HEK293T (cell line): ENCODE data around the gene NAT9.
A peak's percentile ranks its signal among the peaks of the same experiment; 100 is the strongest.

Experiments used
- CTCF ChIA-PET: fragments of 350-600 bp; formaldehyde crosslinking; extraction: SDS; loops from one replicate; lab custom pipeline; 2021; ENCODE audit warnings: antibody characterized with exemption, inconsistent platforms; lab: Yijun Ruan, JAX
- POLR2A ChIA-PET: fragments of 350-600 bp; formaldehyde crosslinking; extraction: SDS; loops from one replicate; lab custom pipeline; 2020; ENCODE audit warnings: antibody characterized with exemption, inconsistent platforms; lab: Yijun Ruan, JAX
- DNase-seq: peaks from one replicate; pipeline ENCODE4 v3.0.0; 2012; ENCODE audit warnings: mixed read lengths; ENCODE audit errors: extremely low spot score
- ARNT ChIP-seq: fragments of 450-650 bp; IDR thresholded peaks from 2 replicates; pipeline ENCODE4 v1.6.1; 2017; ENCODE audit warnings: mild to moderate bottlenecking
- BHLHE40 ChIP-seq: fragments of 450-650 bp; IDR thresholded peaks from 2 replicates; pipeline ENCODE4 v1.6.1; 2016; ENCODE audit warnings: mild to moderate bottlenecking, moderate library complexity, borderline replicate concordance
- CTBP1 ChIP-seq: fragments of 450-650 bp; IDR thresholded peaks from 2 replicates; pipeline ENCODE4 v1.6.1; 2016; ENCODE audit warnings: borderline replicate concordance
- ELF4 ChIP-seq: fragments of 450-650 bp; IDR thresholded peaks from 2 replicates; pipeline ENCODE4 v1.6.1; 2017; ENCODE audit warnings: antibody characterized with exemption
- FOXA1 ChIP-seq: fragments of 450-650 bp; IDR thresholded peaks from 2 replicates; pipeline ENCODE4 v1.6.1; 2016; ENCODE audit warnings: mild to moderate bottlenecking
- FOXK2 ChIP-seq: fragments of 450-650 bp; IDR thresholded peaks from 2 replicates; pipeline ENCODE4 v1.6.1; 2016; ENCODE audit warnings: mild to moderate bottlenecking
- FOXM1 ChIP-seq: fragments of 450-650 bp; IDR thresholded peaks from 2 replicates; pipeline ENCODE4 v1.6.1; 2017; ENCODE audit warnings: mild to moderate bottlenecking, borderline replicate concordance
- HDGF ChIP-seq: fragments of 450-650 bp; IDR thresholded peaks from 2 replicates; pipeline ENCODE4 v1.6.1; 2017; ENCODE audit warnings: antibody characterized with exemption, borderline replicate concordance
- L3MBTL2 ChIP-seq: fragments of 450-650 bp; conservative IDR thresholded peaks from 2 replicates; pipeline ENCODE4 v1.6.1; 2016; ENCODE audit warnings: mild to moderate bottlenecking
- LEF1 ChIP-seq: fragments of 450-650 bp; IDR thresholded peaks from 2 replicates; pipeline ENCODE4 v1.6.1; 2017; ENCODE audit warnings: mild to moderate bottlenecking, borderline replicate concordance
- NFRKB ChIP-seq: fragments of 450-650 bp; IDR thresholded peaks from 2 replicates; pipeline ENCODE4 v1.6.1; 2016; ENCODE audit warnings: mild to moderate bottlenecking, moderate library complexity
- SP1 ChIP-seq: fragments of 450-650 bp; IDR thresholded peaks from 2 replicates; pipeline ENCODE4 v1.6.1; 2017
- SUZ12 ChIP-seq: fragments of 450-650 bp; IDR thresholded peaks from 2 replicates; pipeline ENCODE4 v1.6.1; 2016; ENCODE audit warnings: mild to moderate bottlenecking
- TARDBP ChIP-seq: fragments of 450-650 bp; IDR thresholded peaks from 2 replicates; pipeline ENCODE4 v1.6.1; 2016
- ZNF384 ChIP-seq: fragments of 450-650 bp; IDR thresholded peaks from 2 replicates; pipeline ENCODE4 v1.6.1; 2016
- TF ChIP-seq, protein P1 (sequence below): fragments of 450-650 bp; IDR thresholded peaks from 2 replicates; pipeline ENCODE4 v1.6.1; 2016

The NAT9 gene

DNA sequence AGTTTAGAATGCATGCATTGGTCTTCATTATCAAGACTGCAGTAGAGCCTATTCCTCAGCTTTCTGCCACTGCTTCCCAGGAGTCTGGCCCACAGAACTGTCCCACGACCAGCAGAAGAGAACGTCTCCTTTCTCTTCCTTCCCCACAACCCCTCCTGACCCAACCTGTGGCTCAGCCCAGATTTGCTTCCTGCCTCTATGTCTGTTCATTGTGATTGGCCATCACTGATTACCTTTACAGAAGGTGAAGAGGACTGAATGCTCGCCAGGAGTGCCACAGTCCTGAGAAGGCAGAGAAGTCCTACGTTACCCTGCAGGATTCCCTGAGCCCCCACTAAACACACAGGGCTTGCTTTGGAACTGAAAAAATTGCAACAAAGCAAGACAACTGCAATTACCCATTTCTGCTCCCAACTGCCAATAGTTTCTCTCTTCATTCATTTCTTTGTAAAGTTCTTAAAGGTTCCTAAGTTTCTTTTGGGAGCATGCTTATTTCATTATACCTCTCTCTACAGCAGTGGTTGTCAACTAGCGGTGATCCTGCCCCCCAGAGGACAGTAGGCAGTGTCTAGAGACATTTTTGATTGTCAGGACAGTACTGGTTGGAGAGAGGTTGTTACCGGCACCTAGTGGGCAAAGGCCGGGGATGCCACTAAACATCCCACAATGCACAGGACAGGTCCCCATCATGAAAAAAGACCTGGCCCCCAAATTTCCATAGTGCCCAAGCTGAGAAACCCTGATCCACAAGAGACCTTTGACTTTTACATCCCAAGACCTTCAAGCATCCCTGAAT lies 4.5 kb upstream of the NAT9 start:
- ChIA-PET CTCF (no interaction called here), POLR2A (no interaction called here)
- TF ChIP-seq, protein P1, sequence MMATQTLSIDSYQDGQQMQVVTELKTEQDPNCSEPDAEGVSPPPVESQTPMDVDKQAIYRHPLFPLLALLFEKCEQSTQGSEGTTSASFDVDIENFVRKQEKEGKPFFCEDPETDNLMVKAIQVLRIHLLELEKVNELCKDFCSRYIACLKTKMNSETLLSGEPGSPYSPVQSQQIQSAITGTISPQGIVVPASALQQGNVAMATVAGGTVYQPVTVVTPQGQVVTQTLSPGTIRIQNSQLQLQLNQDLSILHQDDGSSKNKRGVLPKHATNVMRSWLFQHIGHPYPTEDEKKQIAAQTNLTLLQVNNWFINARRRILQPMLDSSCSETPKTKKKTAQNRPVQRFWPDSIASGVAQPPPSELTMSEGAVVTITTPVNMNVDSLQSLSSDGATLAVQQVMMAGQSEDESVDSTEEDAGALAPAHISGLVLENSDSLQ: no peak
- TF ChIP-seq SP1 (no peak), HDGF (no peak), SUZ12 (no peak), NFRKB (no peak), TARDBP (no peak), LEF1 (no peak), BHLHE40 (no peak), FOXM1 (no peak), ZNF384 (no peak), ARNT (no peak), ELF4 (no peak), FOXK2 (no peak), L3MBTL2 (no peak), FOXA1 (no peak)
- peak; percentile 62 for DNase-seq

DNA sequence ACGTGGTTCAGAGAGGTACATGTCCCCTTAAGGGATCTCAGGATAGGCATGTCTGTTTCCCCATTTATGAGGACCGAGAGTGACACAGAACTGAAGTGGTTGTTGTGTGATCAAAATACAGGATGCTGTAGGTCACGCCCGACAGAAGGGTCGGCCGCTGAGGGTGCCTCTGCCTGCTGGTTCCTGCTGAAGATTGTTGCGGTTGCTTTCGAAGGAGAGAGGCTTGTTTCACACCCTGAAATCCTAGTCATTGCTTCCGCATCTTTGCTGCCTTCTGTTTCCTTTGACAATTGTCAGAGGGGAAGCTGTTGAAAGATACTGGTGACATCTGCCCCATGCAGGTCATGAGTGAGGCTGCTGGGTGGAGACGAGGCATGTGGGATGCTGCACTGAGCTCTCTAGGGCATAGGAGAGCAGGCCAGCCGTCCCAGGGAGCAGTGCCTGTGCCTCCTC lies 3.8 kb upstream of the NAT9 start:
- DNase-seq: no peak
- ChIA-PET CTCF (interaction anchor here (1.1 kb wide), 1 partner anchor 9 kb away, joined by 3 read pairs; no protein-coding TSS in a partner anchor), POLR2A (interaction anchor here (0.9 to 1.5 kb wide), 2 partner anchors 30 to 93 kb away, joined by 5 to 6 read pairs; partner anchors contain the start of gene FDXR)
- TF ChIP-seq NFRKB: no peak
- TF ChIP-seq FOXM1: no peak
- no peak for TF ChIP-seq LEF1
- no peak for TF ChIP-seq SUZ12
- no peak for TF ChIP-seq CTBP1
- TF ChIP-seq ELF4: no peak
- TF ChIP-seq FOXK2: no peak
- TF ChIP-seq, protein P1: no peak
- TF ChIP-seq TARDBP: no peak

DNA sequence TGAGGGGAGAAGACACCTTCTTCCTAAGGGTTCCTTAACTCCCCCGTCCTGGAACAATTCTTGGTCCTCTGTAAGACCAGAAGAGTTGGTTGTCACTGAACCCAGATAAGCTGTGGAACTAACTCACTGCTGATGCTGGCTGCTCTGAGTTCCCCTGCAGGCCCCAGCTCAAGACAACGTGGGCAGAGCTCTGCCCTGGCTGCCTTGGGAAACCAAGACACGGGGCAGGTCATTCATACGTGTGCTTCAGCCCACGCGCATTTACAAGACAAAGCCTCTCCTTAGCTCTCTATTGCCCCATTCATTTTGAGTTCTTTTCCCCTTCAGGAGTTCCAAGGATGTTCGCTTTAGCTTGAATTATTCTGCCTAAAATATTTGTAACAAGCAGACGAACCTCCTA lies 3.4 kb upstream of the NAT9 start:
- TF ChIP-seq L3MBTL2 (no peak), ZNF384 (no peak), ELF4 (no peak), FOXK2 (no peak), TARDBP (no peak), NFRKB (no peak), SP1 (no peak), BHLHE40 (no peak), CTBP1 (no peak), HDGF (no peak), SUZ12 (no peak), FOXM1 (no peak), ARNT (no peak), FOXA1 (no peak), LEF1 (no peak)
- TF ChIP-seq, protein P1: no peak
- ChIA-PET CTCF (interaction anchor here (1.1 kb wide), 1 partner anchor 9 kb away, joined by 3 read pairs; no protein-coding TSS in a partner anchor), POLR2A (interaction anchor here (0.9 to 1.5 kb wide), 2 partner anchors 30 to 93 kb away, joined by 5 to 6 read pairs; partner anchors contain the start of gene FDXR)
- DNase-seq: no peak

DNA sequence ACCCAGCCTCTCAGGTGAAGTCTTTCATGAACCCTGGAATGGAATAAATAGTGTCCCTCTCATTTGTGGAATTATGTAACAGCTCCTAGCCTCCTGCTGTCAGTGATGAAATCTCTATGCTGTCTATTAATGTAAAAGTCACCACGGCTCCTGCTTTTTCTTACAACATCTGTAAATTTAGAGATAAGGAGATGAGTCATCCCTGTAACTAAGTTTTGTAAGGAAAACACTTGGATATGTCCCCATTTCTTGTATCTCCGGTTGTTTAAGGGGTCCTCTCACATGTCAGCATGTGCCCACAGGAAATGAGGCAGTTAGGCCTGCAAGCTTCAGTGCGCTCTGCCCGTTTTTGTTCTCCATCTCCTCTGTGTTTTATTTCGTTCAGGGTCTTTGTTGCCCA lies 2.8 kb upstream of the NAT9 start:
- ChIA-PET POLR2A (interaction anchor here (0.9 to 1.5 kb wide), 2 partner anchors 29 to 94 kb away, joined by 5 to 6 read pairs; partner anchors contain the start of gene FDXR), CTCF (interaction anchor here (1.1 kb wide), 1 partner anchor 8 kb away, joined by 3 read pairs; no protein-coding TSS in a partner anchor)
- TF ChIP-seq HDGF (no peak), ARNT (no peak), SUZ12 (no peak), CTBP1 (no peak), NFRKB (no peak), SP1 (no peak), TARDBP (no peak), FOXK2 (no peak), ELF4 (no peak), FOXA1 (no peak), BHLHE40 (no peak), FOXM1 (no peak), LEF1 (no peak), ZNF384 (no peak), L3MBTL2 (no peak)
- TF ChIP-seq, protein P1: no peak
- no peak for DNase-seq

DNA sequence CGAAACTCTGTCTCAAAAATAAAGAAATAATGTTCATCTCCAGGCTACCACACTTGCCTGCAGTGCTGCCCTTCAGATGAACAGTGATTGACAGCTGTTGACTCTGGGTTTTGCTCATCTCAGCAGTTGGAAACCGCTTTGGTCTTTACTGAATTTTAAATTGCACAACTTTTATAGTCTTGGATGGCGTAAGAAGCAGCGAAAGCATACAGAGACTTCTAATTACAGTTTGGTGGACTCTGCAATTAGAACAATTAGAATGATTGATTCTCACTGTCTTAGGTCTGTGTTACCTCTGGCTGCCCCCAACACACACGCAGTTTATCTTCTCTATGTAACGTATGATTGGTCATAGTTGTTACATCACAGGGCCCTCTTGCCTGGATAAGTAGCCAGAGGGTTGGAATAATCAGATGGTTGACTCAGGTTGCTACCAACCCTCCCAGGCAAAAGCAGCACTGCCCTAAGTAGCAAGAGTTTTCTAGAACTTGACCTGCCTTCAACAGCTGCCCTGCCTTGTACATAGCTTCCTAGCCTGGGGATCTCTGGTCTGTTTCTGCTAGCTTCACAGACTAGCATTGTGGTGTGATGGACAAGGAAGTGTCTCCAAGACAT lies 1.9 kb upstream of the NAT9 start:
- DNase-seq: no peak
- no peak for TF ChIP-seq FOXK2
- no peak for TF ChIP-seq SUZ12
- TF ChIP-seq NFRKB: no peak
- no peak for TF ChIP-seq FOXA1
- TF ChIP-seq TARDBP: no peak
- ChIA-PET CTCF (no interaction called here), POLR2A (interaction anchor here (2.1 to 2.6 kb wide), 3 partner anchors 18 to 28 kb away, joined by 10 to 11 read pairs (median 10); no protein-coding TSS in a partner anchor)
